BLaER1 treated with 17β-estradiol and CSF1 and Interleukin-3, amounts not matched to agents 10 nM and 100 nM (cell line): ENCODE measurements around the gene IDI2.

Experiments used
- H3K27ac ChIP-seq, 11 experiments: shearing (Covaris generic); formaldehyde crosslinking; 2 replicates each; pipeline ENCODE4 v1.8.1; 2022
- H3K27me3 ChIP-seq, 11 experiments: shearing (Covaris generic); formaldehyde crosslinking; 2 replicates each; pipeline ENCODE4 v1.8.1; 2022
- H3K36me3 ChIP-seq, 11 experiments: shearing (Covaris generic); formaldehyde crosslinking; 2 replicates each; pipeline ENCODE4 v1.8.1; 2022
- H3K4me1 ChIP-seq, 10 experiments: shearing (Covaris generic); formaldehyde crosslinking; 2 replicates each; pipeline ENCODE4 v1.8.1; 2022
- H3K4me2 ChIP-seq, 11 experiments: shearing (Covaris generic); formaldehyde crosslinking; 2 replicates each; pipeline ENCODE4 v1.8.1; 2022
- H3K4me3 ChIP-seq, 10 experiments: shearing (Covaris generic); formaldehyde crosslinking; 2 replicates each; pipeline ENCODE4 v1.8.1; 2022
- H3K9ac ChIP-seq, 11 experiments: shearing (Covaris generic); formaldehyde crosslinking; 2 replicates each; pipeline ENCODE4 v1.8.1; 2022
- H3K9me3 ChIP-seq, 11 experiments: shearing (Covaris generic); formaldehyde crosslinking; replicated peaks in 1 of 11; 2 replicates each; pipeline ENCODE4 v1.8.1; 2022
- H4K20me1 ChIP-seq, 11 experiments: shearing (Covaris generic); formaldehyde crosslinking; 2 replicates each; pipeline ENCODE4 v1.8.1; 2022
- Cebpa-rat ChIP-seq, 11 experiments: shearing (Covaris generic); IDR thresholded peaks; 2 replicates each; pipeline ENCODE4 v1.8.1; 2022

IDI2 gene

GRCh38 chr10:1050554-1050953, 24.9 kb upstream of the IDI2 start:
- peak overlapping the region; percentile 72 to 96 (median 87) for H3K4me2 ChIP-seq
- no peaks in the 10 kb centered on the region for H3K9me3 ChIP-seq
- H3K36me3 ChIP-seq = peaks cover 33 to 51% (median 42%) of the 10 kb centered on the region in 11 experiments
- peak overlapping the region in 9 of 11 experiments; percentile 81 to 96 (median 91); a peak in 12 of 22 replicates for H3K27ac ChIP-seq
- TF ChIP-seq Cebpa-rat (IDR thresholded peaks at IDR 0.05) = no peak
- peaks cover 20 to 65% (median 46%) of the 10 kb centered on the region in 11 experiments; a peak in 18 of 22 replicates for H4K20me1 ChIP-seq
- peak overlapping the region; percentile 86 to 95 (median 93) for H3K9ac ChIP-seq
- H3K27me3 ChIP-seq = no peaks in the 10 kb centered on the region
- H3K4me3 ChIP-seq = peak overlapping the region; percentile 75 to 95 (median 84)
- H3K4me1 ChIP-seq = peaks cover 54 to 72% (median 65%) of the 10 kb centered on the region in 10 experiments

- TF ChIP-seq Cebpa-rat (IDR thresholded peaks at IDR 0.05) = no peak
- H3K4me1 ChIP-seq = peaks cover 55 to 72% (median 67%) of the 10 kb centered on the region in 10 experiments
- peak overlapping the region; percentile 72 to 96 (median 87) for H3K4me2 ChIP-seq
Measured at GRCh38 chr10:1050145-1050544, 24.5 kb upstream of the IDI2 start.

GRCh38 chr10:1049425-1049958, 23.8 kb upstream of the IDI2 start:
- Histone ChIP-seq H3K4me2 (peak overlapping the region; percentile 72 to 96 (median 87)), H4K20me1 (peaks cover 15 to 64% (median 41%) of the 10 kb centered on the region in 11 experiments; a peak in 17 of 22 replicates), H3K9me3 (no peaks in the 10 kb centered on the region), H3K9ac (peak overlapping the region; percentile 86 to 95 (median 93)), H3K27ac (peak overlapping the region; percentile 88 to 96 (median 92)), H3K36me3 (peaks cover 31 to 51% (median 40%) of the 10 kb centered on the region in 11 experiments), H3K4me1 (peaks cover 55 to 72% (median 67%) of the 10 kb centered on the region in 10 experiments), H3K4me3 (peak overlapping the region; percentile 75 to 95 (median 84)), H3K27me3 (no peaks in the 10 kb centered on the region)
- TF ChIP-seq Cebpa-rat (IDR thresholded peaks at IDR 0.05) = no peak

More at GRCh38 chr10:1050145-1050544, 24.5 kb upstream of the IDI2 start:
- no peaks in the 10 kb centered on the region for H3K27me3 ChIP-seq
- peak overlapping the region; percentile 86 to 95 (median 93) for H3K9ac ChIP-seq
- peaks cover 20 to 66% (median 46%) of the 10 kb centered on the region in 11 experiments; a peak in 18 of 22 replicates for H4K20me1 ChIP-seq
- H3K27ac ChIP-seq = peak overlapping the region; percentile 81 to 96 (median 92); a peak in 21 of 22 replicates
- H3K4me3 ChIP-seq = peak overlapping the region; percentile 75 to 95 (median 84)
- H3K36me3 ChIP-seq = peaks cover 33 to 55% (median 42%) of the 10 kb centered on the region in 11 experiments
- H3K9me3 ChIP-seq = no peaks in the 10 kb centered on the region

GRCh38 chr10:1048732-1049424, 23.2 kb upstream of the IDI2 start, which contains the start of gene IDI1:
Gene IDI1 (minus strand): TSS chr10:1049119. CDS start chr10:1049003, 116 bp downstream.
- Histone ChIP-seq H3K4me2 (peak within 1 kb of the TSS; percentile 84 to 96 (median 91)), H3K4me3 (peak within 1 kb of the TSS; percentile 75 to 95 (median 84)), H3K9me3 (no peaks in the 10 kb centered on the region), H3K27me3 (no peaks in the 10 kb centered on the region), H3K27ac (peak within 1 kb of the TSS; percentile 88 to 96 (median 92)), H3K4me1 (peaks cover 55 to 72% (median 67%) of the 10 kb centered on the region in 10 experiments), H3K36me3 (peaks cover 25 to 45% (median 34%) of the 10 kb centered on the region in 11 experiments), H4K20me1 (peaks cover 15 to 66% (median 38%) of the 10 kb centered on the region in 11 experiments; a peak in 17 of 22 replicates), H3K9ac (peak within 1 kb of the TSS; percentile 86 to 95 (median 93))
- no peak for TF ChIP-seq Cebpa-rat (IDR thresholded peaks at IDR 0.05)

- Histone ChIP-seq H3K36me3 (peaks cover 19 to 39% (median 29%) of the 10 kb centered on the region in 11 experiments), H3K9ac (peak overlapping the region; percentile 86 to 95 (median 93)), H3K4me3 (peak overlapping the region; percentile 75 to 95 (median 84)), H3K4me1 (peaks cover 57 to 71% (median 66%) of the 10 kb centered on the region in 10 experiments), H4K20me1 (peaks cover 15 to 63% (median 34%) of the 10 kb centered on the region in 11 experiments; a peak in 16 of 22 replicates), H3K27me3 (no peaks in the 10 kb centered on the region), H3K9me3 (no peaks in the 10 kb centered on the region), H3K27ac (peak overlapping the region; percentile 88 to 96 (median 92)), H3K4me2 (peak overlapping the region; percentile 84 to 95 (median 88))
- TF ChIP-seq Cebpa-rat (IDR thresholded peaks at IDR 0.05) = no peak
Measured at GRCh38 chr10:1048349-1048731, 22.7 kb upstream of the IDI2 start.

- Histone ChIP-seq H3K4me2 (peak overlapping the region; percentile 84 to 95 (median 88)), H3K9me3 (no peaks in the 10 kb centered on the region), H3K27me3 (no peaks in the 10 kb centered on the region), H3K4me3 (peak overlapping the region; percentile 75 to 95 (median 84)), H4K20me1 (peaks cover 15 to 61% (median 30%) of the 10 kb centered on the region in 11 experiments; a peak in 16 of 22 replicates), H3K4me1 (peaks cover 61 to 71% (median 66%) of the 10 kb centered on the region in 10 experiments), H3K9ac (peak overlapping the region; percentile 86 to 95 (median 93)), H3K27ac (peak overlapping the region; percentile 88 to 96 (median 92); a peak in 21 of 22 replicates), H3K36me3 (peaks cover 15 to 38% (median 28%) of the 10 kb centered on the region in 11 experiments)
- TF ChIP-seq Cebpa-rat (IDR thresholded peaks at IDR 0.05) = no peak
Measured at GRCh38 chr10:1047937-1048336, 22.3 kb upstream of the IDI2 start.

- Histone ChIP-seq H3K4me3 (peak overlapping the region in 8 of 10 experiments; percentile 48 to 64 (median 53); a peak in 15 of 20 replicates), H3K27ac (peak overlapping the region in 10 of 11 experiments; percentile 76 to 90 (median 83); a peak in 19 of 22 replicates), H3K36me3 (peaks cover 22 to 38% (median 29%) of the 10 kb centered on the region in 11 experiments; a peak in 21 of 22 replicates), H3K9ac (peak overlapping the region in 9 of 11 experiments; percentile 65 to 80 (median 72); a peak in 12 of 22 replicates), H3K4me2 (peak overlapping the region; percentile 76 to 95 (median 88)), H3K27me3 (no peaks in the 10 kb centered on the region), H3K4me1 (peaks cover 49 to 69% (median 64%) of the 10 kb centered on the region in 10 experiments), H4K20me1 (peaks cover 0 to 50% (median 15%) of the 10 kb centered on the region in 11 experiments; a peak in 14 of 22 replicates), H3K9me3 (no peaks in the 10 kb centered on the region)
- no peak for TF ChIP-seq Cebpa-rat (IDR thresholded peaks at IDR 0.05)
Measured at GRCh38 chr10:1045415-1045814, 19.8 kb upstream of the IDI2 start.

GRCh38 chr10:1044964-1045363, 19.3 kb upstream of the IDI2 start:
- Histone ChIP-seq H3K9ac (peak overlapping the region; percentile 65 to 80 (median 73); a peak in 20 of 22 replicates), H3K36me3 (peaks cover 27 to 41% (median 34%) of the 10 kb centered on the region in 11 experiments; a peak in 21 of 22 replicates), H4K20me1 (peaks cover 0 to 50% (median 15%) of the 10 kb centered on the region in 11 experiments; a peak in 13 of 22 replicates), H3K4me3 (peak overlapping the region in 9 of 10 experiments; percentile 48 to 64 (median 52); a peak in 16 of 20 replicates), H3K4me2 (peak overlapping the region; percentile 76 to 95 (median 88)), H3K4me1 (peaks cover 50 to 69% (median 65%) of the 10 kb centered on the region in 10 experiments), H3K9me3 (no peaks in the 10 kb centered on the region), H3K27me3 (no peaks in the 10 kb centered on the region), H3K27ac (peak overlapping the region; percentile 71 to 90 (median 82); a peak in 21 of 22 replicates)
- TF ChIP-seq Cebpa-rat (IDR thresholded peaks at IDR 0.05) = no peak
